ENCODE measurements around the gene MAP3K12. TPM values are rescaled to one million over a fixed set of nuclear protein-coding genes. Genes with fewer than 3 reads are reported as not detected.

Gene MAP3K12
- polyA plus RNA-seq, 1 donor from 2014 or later: 82.0 TPM

DNA sequence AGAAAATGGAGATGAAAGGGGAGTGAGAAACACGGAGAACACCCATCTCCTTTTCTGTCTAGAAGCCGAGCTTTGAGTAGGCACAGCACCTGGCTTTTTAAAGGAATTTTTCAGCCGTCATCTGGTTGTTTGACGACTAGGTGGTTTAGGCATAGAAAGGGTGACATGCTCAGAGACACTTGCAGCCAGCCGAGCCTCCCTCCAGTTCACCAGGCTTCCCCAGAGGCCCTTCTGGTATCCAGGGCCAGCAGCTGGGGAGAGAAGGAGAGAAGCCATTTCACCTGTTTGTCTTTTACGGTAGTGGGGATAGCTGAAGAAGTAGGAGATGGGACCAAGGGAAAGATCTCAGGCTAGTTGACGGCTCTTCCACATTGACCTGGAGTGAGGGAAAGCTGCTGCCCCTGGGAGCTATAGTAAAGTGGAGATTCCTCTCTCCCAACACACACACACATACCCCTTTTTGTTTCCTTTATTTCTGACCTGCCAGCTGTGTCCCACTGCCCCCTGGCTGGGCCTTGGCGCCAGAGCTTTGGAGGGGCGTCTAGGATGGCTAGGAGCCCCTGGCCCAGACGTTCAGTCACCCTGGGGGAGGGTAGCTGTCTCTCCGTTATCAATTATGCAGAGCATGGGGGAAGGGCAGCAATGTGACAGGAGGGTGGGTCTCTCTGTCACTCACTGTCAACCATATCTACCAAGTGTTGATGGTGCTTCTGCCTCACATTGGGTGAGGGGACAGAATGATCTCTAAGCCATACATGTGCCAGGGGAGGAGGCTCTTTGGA is 5.5 kb downstream of the MAP3K12 start:
- Histone ChIP-seq H2AFZ (ENCODE audit: low read depth, low read length) (peak overlapping the region; percentile 40), H3K9me2 (ENCODE audit: insufficient read depth, low read length) (no peaks in the 10 kb centered on the region), H3F3A (ENCODE audit: insufficient read depth, low read length, poor library complexity, severe bottlenecking) (no peaks in the 10 kb centered on the region), H4K20me1 (ENCODE audit: insufficient read depth) (no peaks in the 10 kb centered on the region), H3K9me3 (ENCODE audit: low read length) (no peaks in the 10 kb centered on the region), H3K27me3 (ENCODE audit: insufficient read depth, low read depth, low read length) (no peaks in the 10 kb centered on the region), H3K27ac (ENCODE audit: low read length) (peak overlapping the region; percentile 96), H3K36me3 (ENCODE audit: insufficient read depth, low read length) (peaks cover 3% of the 10 kb centered on the region), H3K4me3 (ENCODE audit: low read length) (peak overlapping the region; percentile 70), H3K4me2 (ENCODE audit: low read length) (peak overlapping the region; percentile 98), H3K79me2 (replicated peaks; ENCODE audit: insufficient read depth, low read length) (peaks cover 57% of the 10 kb centered on the region), H3K9ac (ENCODE audit: low read length) (peak overlapping the region; percentile 95)
- TF ChIP-seq TAF1 (IDR thresholded peaks at IDR 0.05; ENCODE audit: low read depth) (no peak), POLR2AphosphoS5 (IDR thresholded peaks at IDR 0.05) (peak; percentile 24), SMC3 (conservative IDR thresholded peaks at IDR 0.05; ENCODE audit: poor library complexity) (no peak), RAD21 (conservative IDR thresholded peaks at IDR 0.05) (no peak), MXI1 (conservative IDR thresholded peaks at IDR 0.05; ENCODE audit: poor library complexity, severe bottlenecking) (no peak), EZH2 (IDR thresholded peaks at IDR 0.05; ENCODE audit: borderline replicate concordance, insufficient read depth, low read length, poor library complexity, severe bottlenecking) (no peak), EP300 (conservative IDR thresholded peaks at IDR 0.05; ENCODE audit: poor library complexity, severe bottlenecking) (peak; percentile 83)
- TF ChIP-seq, protein P1, sequence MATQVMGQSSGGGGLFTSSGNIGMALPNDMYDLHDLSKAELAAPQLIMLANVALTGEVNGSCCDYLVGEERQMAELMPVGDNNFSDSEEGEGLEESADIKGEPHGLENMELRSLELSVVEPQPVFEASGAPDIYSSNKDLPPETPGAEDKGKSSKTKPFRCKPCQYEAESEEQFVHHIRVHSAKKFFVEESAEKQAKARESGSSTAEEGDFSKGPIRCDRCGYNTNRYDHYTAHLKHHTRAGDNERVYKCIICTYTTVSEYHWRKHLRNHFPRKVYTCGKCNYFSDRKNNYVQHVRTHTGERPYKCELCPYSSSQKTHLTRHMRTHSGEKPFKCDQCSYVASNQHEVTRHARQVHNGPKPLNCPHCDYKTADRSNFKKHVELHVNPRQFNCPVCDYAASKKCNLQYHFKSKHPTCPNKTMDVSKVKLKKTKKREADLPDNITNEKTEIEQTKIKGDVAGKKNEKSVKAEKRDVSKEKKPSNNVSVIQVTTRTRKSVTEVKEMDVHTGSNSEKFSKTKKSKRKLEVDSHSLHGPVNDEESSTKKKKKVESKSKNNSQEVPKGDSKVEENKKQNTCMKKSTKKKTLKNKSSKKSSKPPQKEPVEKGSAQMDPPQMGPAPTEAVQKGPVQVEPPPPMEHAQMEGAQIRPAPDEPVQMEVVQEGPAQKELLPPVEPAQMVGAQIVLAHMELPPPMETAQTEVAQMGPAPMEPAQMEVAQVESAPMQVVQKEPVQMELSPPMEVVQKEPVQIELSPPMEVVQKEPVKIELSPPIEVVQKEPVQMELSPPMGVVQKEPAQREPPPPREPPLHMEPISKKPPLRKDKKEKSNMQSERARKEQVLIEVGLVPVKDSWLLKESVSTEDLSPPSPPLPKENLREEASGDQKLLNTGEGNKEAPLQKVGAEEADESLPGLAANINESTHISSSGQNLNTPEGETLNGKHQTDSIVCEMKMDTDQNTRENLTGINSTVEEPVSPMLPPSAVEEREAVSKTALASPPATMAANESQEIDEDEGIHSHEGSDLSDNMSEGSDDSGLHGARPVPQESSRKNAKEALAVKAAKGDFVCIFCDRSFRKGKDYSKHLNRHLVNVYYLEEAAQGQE (IDR thresholded peaks at IDR 0.05; ENCODE audit: borderline replicate concordance): no peak
- TF ChIP-seq, protein P2, sequence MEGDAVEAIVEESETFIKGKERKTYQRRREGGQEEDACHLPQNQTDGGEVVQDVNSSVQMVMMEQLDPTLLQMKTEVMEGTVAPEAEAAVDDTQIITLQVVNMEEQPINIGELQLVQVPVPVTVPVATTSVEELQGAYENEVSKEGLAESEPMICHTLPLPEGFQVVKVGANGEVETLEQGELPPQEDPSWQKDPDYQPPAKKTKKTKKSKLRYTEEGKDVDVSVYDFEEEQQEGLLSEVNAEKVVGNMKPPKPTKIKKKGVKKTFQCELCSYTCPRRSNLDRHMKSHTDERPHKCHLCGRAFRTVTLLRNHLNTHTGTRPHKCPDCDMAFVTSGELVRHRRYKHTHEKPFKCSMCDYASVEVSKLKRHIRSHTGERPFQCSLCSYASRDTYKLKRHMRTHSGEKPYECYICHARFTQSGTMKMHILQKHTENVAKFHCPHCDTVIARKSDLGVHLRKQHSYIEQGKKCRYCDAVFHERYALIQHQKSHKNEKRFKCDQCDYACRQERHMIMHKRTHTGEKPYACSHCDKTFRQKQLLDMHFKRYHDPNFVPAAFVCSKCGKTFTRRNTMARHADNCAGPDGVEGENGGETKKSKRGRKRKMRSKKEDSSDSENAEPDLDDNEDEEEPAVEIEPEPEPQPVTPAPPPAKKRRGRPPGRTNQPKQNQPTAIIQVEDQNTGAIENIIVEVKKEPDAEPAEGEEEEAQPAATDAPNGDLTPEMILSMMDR (IDR thresholded peaks at IDR 0.05; ENCODE audit: poor library complexity, severe bottlenecking): no peak

DNA sequence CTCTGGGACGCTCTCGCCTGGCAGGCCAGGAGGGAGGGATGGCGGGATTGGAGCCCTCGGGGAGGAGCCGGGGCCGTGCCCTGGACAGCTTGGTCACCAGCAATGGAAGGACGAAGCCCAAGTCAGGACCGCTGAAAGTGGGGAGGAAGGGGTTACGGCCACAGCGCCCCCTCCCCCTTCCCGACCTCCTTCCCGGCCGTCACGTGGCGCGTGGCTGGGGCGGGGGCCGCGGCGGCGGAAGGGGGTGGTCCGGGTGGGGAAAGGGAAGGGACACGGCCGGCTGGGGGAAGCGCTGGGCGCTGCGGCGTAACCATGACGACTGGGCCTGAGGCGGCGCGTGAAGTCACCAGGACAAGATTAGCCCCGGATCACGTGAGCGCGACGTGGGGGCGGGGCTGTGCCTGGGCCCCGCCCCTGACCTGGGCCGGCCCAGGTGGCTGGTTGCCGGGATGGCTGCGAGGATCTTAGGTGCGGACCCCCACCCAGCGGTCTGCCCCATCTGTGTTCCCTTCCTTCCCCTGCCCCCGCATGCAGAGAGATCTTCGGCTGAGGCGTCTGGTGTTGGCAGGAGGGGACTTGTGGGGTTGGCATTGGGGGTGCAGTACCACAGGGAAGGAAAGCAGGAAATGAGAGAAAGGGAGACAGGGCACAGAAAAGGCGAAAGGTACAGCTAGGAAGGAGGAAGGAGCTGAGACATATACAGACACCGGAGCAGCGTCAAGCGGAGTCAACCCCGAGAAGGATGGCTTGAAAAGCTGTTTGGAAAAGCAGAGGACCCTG is 6.2 kb downstream of the MAP3K12 start:
- Histone ChIP-seq H3K4me3 (ENCODE audit: low read length) (peak overlapping the region; percentile 70), H2AFZ (ENCODE audit: low read depth, low read length) (peak overlapping the region; percentile 40), H3K4me2 (ENCODE audit: low read length) (peak overlapping the region; percentile 98), H3K27me3 (ENCODE audit: insufficient read depth, low read depth, low read length) (no peaks in the 10 kb centered on the region), H3K79me2 (replicated peaks; ENCODE audit: insufficient read depth, low read length) (peaks cover 52% of the 10 kb centered on the region), H3K36me3 (ENCODE audit: insufficient read depth, low read length) (peaks cover 3% of the 10 kb centered on the region), H4K20me1 (ENCODE audit: insufficient read depth) (no peaks in the 10 kb centered on the region), H3K9me3 (ENCODE audit: low read length) (no peaks in the 10 kb centered on the region), H3K9ac (ENCODE audit: low read length) (peak overlapping the region; percentile 95), H3K9me2 (ENCODE audit: insufficient read depth, low read length) (no peaks in the 10 kb centered on the region), H3F3A (ENCODE audit: insufficient read depth, low read length, poor library complexity, severe bottlenecking) (no peaks in the 10 kb centered on the region), H3K27ac (ENCODE audit: low read length) (peak overlapping the region; percentile 96)
- peak; percentile 72 for TF ChIP-seq TAF1 (IDR thresholded peaks at IDR 0.05; ENCODE audit: low read depth)
- peak; percentile 94 for TF ChIP-seq POLR2AphosphoS5 (IDR thresholded peaks at IDR 0.05)
- TF ChIP-seq EP300 (conservative IDR thresholded peaks at IDR 0.05; ENCODE audit: poor library complexity, severe bottlenecking): no peak
- peak; percentile 72 for TF ChIP-seq MXI1 (conservative IDR thresholded peaks at IDR 0.05; ENCODE audit: poor library complexity, severe bottlenecking)

Data from neural cell (in vitro differentiated cells).